GM18520 (cell line): ENCODE measurements around the gene NAALAD2.
"Not testable (repeated sequence)": the region's sequence is repeated elsewhere in the genome, so short reads cannot be mapped to it uniquely, and the experiment has no call there.

Experiments
- ATAC-seq: cut with Tn5 transposase; IDR thresholded peaks from one replicate; pipeline ENCODE4 v1.9.1; 2021; ENCODE audit not compliant: unreplicated experiment

Gene NAALAD2

GRCh38 chr11:90134478-90135003 is at the start of gene NAALAD2:
Gene NAALAD2 (plus strand): TSS chr11:90134663. CDS start chr11:90134759, 96 bp downstream.
- ATAC-seq, result peak; percentile 58

GRCh38 chr11:90085650-90086049 is 48.8 kb upstream of the NAALAD2 start, which contains the start of gene UBTFL1:
Gene UBTFL1 (plus strand): TSS chr11:90085950. CDS start chr11:90085950, 0 bp downstream.
- ATAC-seq, result not testable (repeated sequence)

DNA sequence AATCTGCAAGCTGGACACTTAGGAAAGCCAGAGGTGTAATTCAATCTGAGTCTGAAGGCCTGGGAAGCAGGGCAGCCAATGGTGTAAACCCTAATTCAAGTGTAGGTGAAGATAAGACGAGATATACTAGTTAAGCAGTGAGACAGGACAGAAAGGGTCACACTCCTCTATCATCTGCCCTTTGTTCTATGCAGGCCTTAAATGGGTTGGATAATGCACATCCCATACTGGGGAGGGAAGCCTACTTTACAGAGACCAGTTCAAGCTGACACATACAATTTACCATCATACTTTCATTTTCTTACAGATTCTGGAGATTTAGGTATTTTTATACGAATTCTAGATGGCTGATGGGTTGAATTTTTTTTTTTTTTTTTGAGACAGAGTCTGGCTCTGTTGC is 45.7 kb upstream of the NAALAD2 start:
- ATAC-seq, result not testable (repeated sequence)

DNA sequence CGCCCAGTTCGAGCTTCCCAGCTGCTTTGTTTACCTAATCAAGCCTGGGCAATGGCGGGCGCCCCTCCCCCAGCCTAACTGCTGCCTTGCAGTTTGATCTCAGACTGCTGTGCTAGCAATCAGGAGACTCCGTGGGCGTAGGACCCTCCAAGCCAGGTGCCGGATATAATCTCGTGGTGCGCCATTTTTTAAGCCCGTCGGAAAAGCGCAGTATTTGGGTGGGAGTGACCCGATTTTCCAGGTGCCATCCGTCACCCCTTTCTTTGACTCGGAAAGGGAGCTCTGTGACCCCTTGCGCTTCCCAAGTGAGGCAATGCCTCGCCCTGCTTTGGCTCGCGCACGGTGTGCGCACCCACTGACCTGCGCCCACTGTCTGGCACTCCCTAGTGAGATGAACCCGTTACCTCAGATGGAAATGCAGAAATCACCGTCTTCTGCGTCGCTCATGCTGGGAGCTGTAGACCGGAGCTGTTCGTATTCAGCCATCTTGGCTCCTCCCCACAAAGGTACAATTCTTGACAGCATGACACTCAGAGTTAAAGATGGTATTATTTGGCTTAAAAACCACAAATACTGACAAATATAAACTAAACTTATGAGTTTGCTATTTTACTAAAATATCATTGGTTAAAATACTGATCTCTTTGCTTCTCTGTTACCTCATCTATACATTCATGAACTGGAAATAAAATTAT is 39.1 kb upstream of the NAALAD2 start:
- ATAC-seq, result not testable (repeated sequence)

GRCh38 chr11:90098261-90098660 is 36.2 kb upstream of the NAALAD2 start:
- ATAC-seq, result not testable (repeated sequence)

GRCh38 chr11:90100431-90100830 is 34.0 kb upstream of the NAALAD2 start:
- ATAC-seq, result no peak

GRCh38 chr11:90113541-90113940 is 20.9 kb upstream of the NAALAD2 start:
- ATAC-seq, result no peak

GRCh38 chr11:90120191-90120590 is 14.3 kb upstream of the NAALAD2 start:
- no peak for ATAC-seq

DNA sequence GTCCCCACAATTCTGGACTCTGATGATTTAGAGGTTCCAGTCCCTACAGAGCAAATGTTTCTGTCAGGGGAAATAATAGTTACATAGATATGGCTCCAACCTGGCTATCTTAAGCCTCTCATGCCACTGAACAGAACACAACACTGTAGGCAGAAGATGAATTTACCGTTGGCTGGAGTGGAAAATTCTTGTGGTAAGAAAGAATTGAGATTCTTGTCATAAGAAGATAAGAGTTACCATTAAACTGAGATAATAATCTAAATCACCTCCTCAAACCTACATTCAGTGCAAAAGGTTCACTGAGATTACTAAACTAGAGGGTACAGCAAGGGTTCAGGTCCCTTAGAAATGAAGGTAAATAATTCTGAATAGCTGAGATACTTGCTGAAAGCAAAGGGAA is 10.1 kb upstream of the NAALAD2 start:
- no peak for ATAC-seq

- ATAC-seq, result no peak
These were observed 9.5 kb upstream of the NAALAD2 start for GRCh38 chr11:90124946-90125345.

GRCh38 chr11:90133560-90134477 is 644 bp upstream of the NAALAD2 start:
- ATAC-seq, result no peak

DNA sequence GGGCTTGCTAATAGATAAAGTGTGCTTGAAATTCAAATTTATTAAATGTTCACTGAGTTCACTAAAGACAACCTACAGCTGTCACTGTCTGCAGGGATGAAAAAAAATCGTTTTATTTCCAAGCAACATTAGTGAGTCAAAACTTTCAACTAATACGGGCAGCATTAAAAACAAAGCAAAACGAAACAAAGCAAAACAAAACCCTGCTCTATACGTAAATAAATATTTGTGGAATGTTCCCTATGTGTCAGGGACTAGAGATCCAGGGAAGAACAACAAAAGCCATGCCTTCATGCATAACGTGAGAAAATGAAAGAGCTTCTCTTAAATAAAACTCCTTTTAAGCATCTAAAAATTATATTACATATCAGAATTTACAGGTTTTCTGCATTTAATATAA is 553 bp downstream of the NAALAD2 start:
- ATAC-seq, result no peak

- no peak for ATAC-seq
These were observed 14.4 kb downstream of the NAALAD2 start for GRCh38 chr11:90148900-90149299.

GRCh38 chr11:90166982-90167573 is 32.6 kb downstream of the NAALAD2 start:
- ATAC-seq, result not testable (repeated sequence)

GRCh38 chr11:90167704-90168103 is 33.2 kb downstream of the NAALAD2 start:
- not testable (repeated sequence) for ATAC-seq

GRCh38 chr11:90168571-90168970 is 34.1 kb downstream of the NAALAD2 start:
- ATAC-seq, result no peak

GRCh38 chr11:90171359-90171758 is 36.9 kb downstream of the NAALAD2 start:
- no peak for ATAC-seq

DNA sequence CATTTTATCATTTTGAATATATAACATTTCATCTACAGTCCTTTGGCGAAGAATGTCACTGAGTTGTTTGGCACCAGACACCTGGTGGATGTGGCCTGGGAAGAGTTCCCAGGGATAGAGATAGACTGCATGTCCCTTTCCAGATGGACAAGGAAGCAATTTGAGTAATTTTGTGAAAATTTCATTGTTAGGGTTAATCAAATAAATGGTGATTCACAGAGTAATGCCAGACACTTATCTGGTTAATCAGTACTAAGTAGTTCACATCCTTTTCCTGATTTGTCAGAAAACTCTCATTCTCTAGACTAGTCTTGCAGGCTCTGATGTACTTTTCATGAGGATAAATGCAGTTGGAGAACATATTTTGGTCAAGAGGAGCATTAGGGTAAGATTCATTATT is 41.6 kb downstream of the NAALAD2 start:
- ATAC-seq, result no peak

DNA sequence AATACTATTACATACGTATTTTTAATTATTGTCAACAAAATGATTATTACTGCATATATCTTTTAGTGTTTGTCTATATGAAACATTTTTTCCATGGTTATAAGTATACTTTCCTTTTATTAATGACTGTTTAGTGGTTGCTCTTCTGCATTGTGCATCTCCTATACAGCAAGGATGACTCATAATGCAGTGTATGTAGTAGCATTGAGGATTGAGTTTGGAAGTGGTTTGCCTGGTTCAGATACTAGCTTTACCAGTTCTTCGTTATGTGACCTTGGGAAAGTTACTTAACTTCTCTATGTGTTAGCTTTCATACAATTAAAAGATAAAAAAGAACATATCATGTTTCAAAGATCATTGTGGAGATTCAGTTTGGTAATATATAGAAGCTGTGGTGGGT is 44.3 kb downstream of the NAALAD2 start:
- no peak for ATAC-seq

- no peak for ATAC-seq
These were observed 45.5 kb downstream of the NAALAD2 start for GRCh38 chr11:90179923-90180322.

DNA sequence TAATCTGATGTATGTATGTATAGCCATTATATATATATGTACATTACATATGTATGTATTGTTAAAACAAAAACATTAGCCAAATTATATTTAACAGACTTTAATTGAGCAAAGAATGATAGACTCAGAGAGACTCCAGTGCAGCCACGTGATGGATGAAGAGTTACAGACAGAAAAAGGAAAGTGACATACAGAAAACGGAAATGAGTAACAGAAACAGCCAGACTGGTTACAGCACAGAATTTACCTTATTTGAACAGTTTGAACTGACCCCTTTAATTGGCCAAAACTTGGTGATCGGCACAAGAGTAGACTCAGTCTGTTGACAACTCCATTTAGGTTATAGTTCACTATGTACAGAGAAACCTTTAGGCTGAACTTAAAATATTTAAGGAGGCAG is 53.4 kb downstream of the NAALAD2 start:
- ATAC-seq, result peak; percentile 34
